Ishikawa (cell line): ENCODE measurements around the gene PIK3C2G.

Source experiments
- CEBPB ChIP-seq: IDR thresholded peaks from 2 replicates; pipeline ENCODE4 v1.6.1; 2012
- CREB1 ChIP-seq: IDR thresholded peaks from 2 replicates; pipeline ENCODE4 v1.6.1; 2012; ENCODE audit warnings: low read depth
- EGR1 ChIP-seq: IDR thresholded peaks from 2 replicates; pipeline ENCODE4 v1.6.1; 2012
- EP300 ChIP-seq: IDR thresholded peaks from 2 replicates; pipeline ENCODE4 v1.6.1; 2012; ENCODE audit warnings: borderline replicate concordance
- FOXM1 ChIP-seq: IDR thresholded peaks from 2 replicates; pipeline ENCODE4 v1.6.1; 2012; ENCODE audit warnings: low read depth, borderline replicate concordance
- NFIC ChIP-seq: IDR thresholded peaks from 2 replicates; pipeline ENCODE4 v1.6.1; 2012
- RAD21 ChIP-seq: IDR thresholded peaks from 2 replicates; pipeline ENCODE4 v1.6.1; 2012; ENCODE audit warnings: low read depth
- TAF1 ChIP-seq: IDR thresholded peaks from 2 replicates; pipeline ENCODE4 v1.6.1; 2012; ENCODE audit warnings: low read depth, mild to moderate bottlenecking
- TCF12 ChIP-seq: IDR thresholded peaks from 2 replicates; pipeline ENCODE4 v1.6.1; 2012; ENCODE audit warnings: low read depth
- TEAD4 ChIP-seq: IDR thresholded peaks from 2 replicates; pipeline ENCODE4 v1.6.1; 2012
- YY1 ChIP-seq: IDR thresholded peaks from 2 replicates; pipeline ENCODE4 v1.6.1; 2012; ENCODE audit warnings: low read depth
- ZBTB7A ChIP-seq: IDR thresholded peaks from 2 replicates; pipeline ENCODE4 v1.6.1; 2012; ENCODE audit warnings: low read depth
- TF ChIP-seq, protein P1 (sequence below): IDR thresholded peaks from 2 replicates; pipeline ENCODE4 v1.6.1; 2012; ENCODE audit warnings: low read depth, mild to moderate bottlenecking
- TF ChIP-seq, protein P2 (sequence below): IDR thresholded peaks from 2 replicates; pipeline ENCODE4 v1.6.1; 2012
- TF ChIP-seq, protein P3 (sequence below): IDR thresholded peaks from 2 replicates; pipeline ENCODE4 v1.6.1; 2012

The PIK3C2G gene

DNA sequence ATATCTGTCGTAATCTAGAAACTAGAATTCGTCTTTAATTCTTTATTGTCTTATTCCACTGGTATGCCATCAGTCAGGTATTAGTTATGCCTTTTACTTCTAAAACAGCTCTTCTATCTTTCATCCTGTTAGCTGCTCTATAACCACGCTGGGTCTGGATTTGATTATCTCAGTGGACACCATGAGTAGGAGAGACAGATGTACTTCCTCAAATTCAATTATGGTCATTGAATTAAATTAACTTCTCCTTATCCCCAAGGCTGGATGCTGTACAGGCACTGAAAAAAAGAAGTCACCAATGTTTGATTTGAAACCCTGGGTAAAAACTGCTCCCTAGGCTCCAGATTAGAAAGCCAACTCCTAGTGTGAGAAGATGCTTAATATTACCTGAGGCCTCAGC lies 107.3 kb downstream of the PIK3C2G start:
- no peak for TF ChIP-seq TAF1
- TF ChIP-seq, protein P1, sequence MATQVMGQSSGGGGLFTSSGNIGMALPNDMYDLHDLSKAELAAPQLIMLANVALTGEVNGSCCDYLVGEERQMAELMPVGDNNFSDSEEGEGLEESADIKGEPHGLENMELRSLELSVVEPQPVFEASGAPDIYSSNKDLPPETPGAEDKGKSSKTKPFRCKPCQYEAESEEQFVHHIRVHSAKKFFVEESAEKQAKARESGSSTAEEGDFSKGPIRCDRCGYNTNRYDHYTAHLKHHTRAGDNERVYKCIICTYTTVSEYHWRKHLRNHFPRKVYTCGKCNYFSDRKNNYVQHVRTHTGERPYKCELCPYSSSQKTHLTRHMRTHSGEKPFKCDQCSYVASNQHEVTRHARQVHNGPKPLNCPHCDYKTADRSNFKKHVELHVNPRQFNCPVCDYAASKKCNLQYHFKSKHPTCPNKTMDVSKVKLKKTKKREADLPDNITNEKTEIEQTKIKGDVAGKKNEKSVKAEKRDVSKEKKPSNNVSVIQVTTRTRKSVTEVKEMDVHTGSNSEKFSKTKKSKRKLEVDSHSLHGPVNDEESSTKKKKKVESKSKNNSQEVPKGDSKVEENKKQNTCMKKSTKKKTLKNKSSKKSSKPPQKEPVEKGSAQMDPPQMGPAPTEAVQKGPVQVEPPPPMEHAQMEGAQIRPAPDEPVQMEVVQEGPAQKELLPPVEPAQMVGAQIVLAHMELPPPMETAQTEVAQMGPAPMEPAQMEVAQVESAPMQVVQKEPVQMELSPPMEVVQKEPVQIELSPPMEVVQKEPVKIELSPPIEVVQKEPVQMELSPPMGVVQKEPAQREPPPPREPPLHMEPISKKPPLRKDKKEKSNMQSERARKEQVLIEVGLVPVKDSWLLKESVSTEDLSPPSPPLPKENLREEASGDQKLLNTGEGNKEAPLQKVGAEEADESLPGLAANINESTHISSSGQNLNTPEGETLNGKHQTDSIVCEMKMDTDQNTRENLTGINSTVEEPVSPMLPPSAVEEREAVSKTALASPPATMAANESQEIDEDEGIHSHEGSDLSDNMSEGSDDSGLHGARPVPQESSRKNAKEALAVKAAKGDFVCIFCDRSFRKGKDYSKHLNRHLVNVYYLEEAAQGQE = no peak

DNA sequence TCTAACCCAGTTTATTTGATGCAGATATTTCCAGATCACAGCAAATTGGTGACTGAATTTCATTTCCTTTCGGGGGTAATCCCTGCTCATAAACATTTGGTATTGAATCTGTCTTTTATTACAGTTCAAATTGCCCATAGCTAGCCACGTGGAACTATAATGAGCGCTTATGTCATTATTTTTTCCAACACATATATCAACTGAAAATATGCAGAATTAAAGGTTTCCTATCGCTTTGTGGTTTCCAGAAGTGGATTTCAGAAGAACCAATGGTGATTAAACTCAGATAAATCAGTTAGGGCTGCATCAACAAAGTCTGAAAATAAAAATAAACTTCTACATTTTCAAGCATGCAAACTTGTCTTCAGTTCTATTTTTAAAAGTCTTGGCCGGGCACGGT lies 111.9 kb downstream of the PIK3C2G start:
- no peak for TF ChIP-seq FOXM1
- TF ChIP-seq, protein P2, sequence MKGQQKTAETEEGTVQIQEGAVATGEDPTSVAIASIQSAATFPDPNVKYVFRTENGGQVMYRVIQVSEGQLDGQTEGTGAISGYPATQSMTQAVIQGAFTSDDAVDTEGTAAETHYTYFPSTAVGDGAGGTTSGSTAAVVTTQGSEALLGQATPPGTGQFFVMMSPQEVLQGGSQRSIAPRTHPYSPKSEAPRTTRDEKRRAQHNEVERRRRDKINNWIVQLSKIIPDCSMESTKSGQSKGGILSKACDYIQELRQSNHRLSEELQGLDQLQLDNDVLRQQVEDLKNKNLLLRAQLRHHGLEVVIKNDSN = no peak
- TF ChIP-seq NFIC = no peak
- no peak for TF ChIP-seq ZBTB7A
- TF ChIP-seq, protein P3, sequence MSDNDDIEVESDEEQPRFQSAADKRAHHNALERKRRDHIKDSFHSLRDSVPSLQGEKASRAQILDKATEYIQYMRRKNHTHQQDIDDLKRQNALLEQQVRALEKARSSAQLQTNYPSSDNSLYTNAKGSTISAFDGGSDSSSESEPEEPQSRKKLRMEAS = no peak
- TF ChIP-seq CEBPB = no peak
- TF ChIP-seq RAD21 = no peak
- no peak for TF ChIP-seq EP300
- no peak for TF ChIP-seq TEAD4
- no peak for TF ChIP-seq TCF12
- TF ChIP-seq EGR1 = no peak
- TF ChIP-seq, protein P1 = no peak
- TF ChIP-seq CREB1 = no peak

DNA sequence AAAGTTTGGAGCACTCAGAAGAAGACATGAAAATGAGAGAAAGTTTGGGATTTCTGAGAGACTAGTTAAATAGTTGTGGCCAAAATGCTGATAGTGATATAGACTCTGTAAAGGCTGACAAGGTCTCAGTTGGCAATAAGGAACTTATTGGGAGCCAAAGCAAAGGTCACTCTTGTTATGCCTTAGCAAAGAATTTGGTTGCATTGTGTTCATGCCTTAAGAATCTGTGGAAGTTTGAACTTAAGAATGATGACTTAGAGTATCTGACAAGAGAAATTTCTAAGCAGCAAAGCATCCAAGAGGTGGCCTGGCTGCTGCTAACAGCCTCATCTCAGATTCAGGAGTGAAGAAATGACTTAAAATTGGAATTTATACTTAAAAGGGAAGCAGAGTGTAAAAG lies 113.8 kb downstream of the PIK3C2G start:
- TF ChIP-seq CREB1 (no peak), FOXM1 (no peak), TAF1 (no peak), TCF12 (no peak), EP300 (no peak), RAD21 (no peak), EGR1 (no peak), YY1 (no peak), NFIC (no peak), CEBPB (no peak), ZBTB7A (no peak), TEAD4 (no peak)
- TF ChIP-seq, protein P2 = no peak
- TF ChIP-seq, protein P1 = no peak
- TF ChIP-seq, protein P3 = no peak

DNA sequence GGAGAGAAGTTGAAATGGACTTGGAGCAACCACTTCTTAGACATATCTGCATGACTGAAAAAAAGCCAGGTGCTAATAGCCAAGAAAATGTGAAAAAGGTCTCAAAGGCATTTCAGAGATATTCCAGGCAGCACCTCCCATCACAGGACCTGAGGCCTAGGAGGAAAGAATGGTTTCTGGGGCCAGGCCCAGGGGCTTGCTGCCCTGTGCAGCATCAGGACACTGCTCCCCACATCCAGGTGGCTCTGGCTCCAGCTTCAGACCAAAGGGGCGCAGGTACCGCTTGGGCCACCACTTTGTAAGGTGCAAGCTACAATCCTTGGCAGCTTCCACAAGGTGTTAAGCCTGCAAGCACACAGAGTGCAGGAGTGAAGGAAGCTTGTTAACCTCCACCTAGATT lies 114.3 kb downstream of the PIK3C2G start:
- TF ChIP-seq TEAD4 = no peak
- no peak for TF ChIP-seq EP300
- TF ChIP-seq, protein P2 = no peak
- no peak for TF ChIP-seq EGR1
- TF ChIP-seq, protein P3 = no peak
- TF ChIP-seq YY1 = no peak
- TF ChIP-seq ZBTB7A = no peak
- no peak for TF ChIP-seq RAD21
- no peak for TF ChIP-seq CEBPB
- TF ChIP-seq, protein P1 = no peak
- no peak for TF ChIP-seq TCF12
- no peak for TF ChIP-seq NFIC
- no peak for TF ChIP-seq FOXM1
- no peak for TF ChIP-seq TAF1
